Stimulated activated CD4-positive, alpha-beta T cell treated with anti-CD3 and anti-CD28 coated beads, Interleukin-1b, Interleukin-23, amount 100 ng/mL, for 4 hours (primary cell): ENCODE data around the gene ARHGAP35.
"Not testable (repeated sequence)": the region's sequence is repeated elsewhere in the genome, so short reads cannot be mapped to it uniquely, and the experiment has no call there.

Source experiments
- DNase-seq, 2 donors: peaks; one replicate each; pipeline ENCODE4 v3.0.0-alpha.2; 2020; ENCODE audit warnings: low read depth in 2 of 2

The ARHGAP35 gene

GRCh38 chr19:46844067-46844489, 16.7 kb upstream of the ARHGAP35 start:
- no peak for DNase-seq

- no peak for DNase-seq
Measured at GRCh38 chr19:46845959-46846459, 14.8 kb upstream of the ARHGAP35 start.

GRCh38 chr19:46847528-46847927, 13.3 kb upstream of the ARHGAP35 start:
- DNase-seq: no peak

GRCh38 chr19:46848389-46848788, 12.4 kb upstream of the ARHGAP35 start:
- DNase-seq: no peak

- no peak for DNase-seq
Measured at GRCh38 chr19:46849610-46850009, 11.2 kb upstream of the ARHGAP35 start.

GRCh38 chr19:46850228-46851203, 10.3 kb upstream of the ARHGAP35 start, which contains the start of gene AP2S1:
Gene AP2S1 (minus strand): TSS chr19:46850846. CDS start chr19:46850766, 80 bp downstream.
- DNase-seq: peak; percentile 77 to 85

GRCh38 chr19:46852830-46853229, 8.0 kb upstream of the ARHGAP35 start:
- no peak for DNase-seq

GRCh38 chr19:46854698-46855097, 6.1 kb upstream of the ARHGAP35 start:
- DNase-seq: not testable (repeated sequence)

GRCh38 chr19:46856062-46857022, 4.5 kb upstream of the ARHGAP35 start:
- peak; percentile 85 to 86 for DNase-seq

GRCh38 chr19:46859637-46860124, 1.1 kb upstream of the ARHGAP35 start:
- DNase-seq: no peak

- peak; percentile 87 to 92 for DNase-seq
Measured at GRCh38 chr19:46860125-46860845, 512 bp upstream of the ARHGAP35 start.

- no peak for DNase-seq
Measured at GRCh38 chr19:46861691-46862502, 1.1 kb downstream of the ARHGAP35 start.

GRCh38 chr19:46862503-46862834, 1.7 kb downstream of the ARHGAP35 start:
- no peak for DNase-seq

- no peak for DNase-seq
Measured at GRCh38 chr19:46862974-46863632, 2.3 kb downstream of the ARHGAP35 start.

GRCh38 chr19:46863818-46864629, 3.2 kb downstream of the ARHGAP35 start:
- DNase-seq: no peak

- DNase-seq: no peak
Measured at GRCh38 chr19:46866407-46867136, 5.8 kb downstream of the ARHGAP35 start.

- DNase-seq: no peak
Measured at GRCh38 chr19:46867170-46867569, 6.4 kb downstream of the ARHGAP35 start.
